ACHN (cell line): ENCODE data around the gene ZNF689.
"Not testable (repeated sequence)": the region's sequence is repeated elsewhere in the genome, so short reads cannot be mapped to it uniquely, and the experiment has no call there.

Source experiments
- DNase-seq: peaks from one replicate; pipeline ENCODE4 v3.0.0-alpha.2; 2015
- in situ Hi-C: cut with HindIII; loops from 2 replicates; pipeline ENCODE4 v1.10.0; 2017; ENCODE audit warnings: low sequenced_read_pairs, low pct_ligation_motif_present, low pct_unique_long_range_greater_than_20kb

Gene ZNF689

DNA sequence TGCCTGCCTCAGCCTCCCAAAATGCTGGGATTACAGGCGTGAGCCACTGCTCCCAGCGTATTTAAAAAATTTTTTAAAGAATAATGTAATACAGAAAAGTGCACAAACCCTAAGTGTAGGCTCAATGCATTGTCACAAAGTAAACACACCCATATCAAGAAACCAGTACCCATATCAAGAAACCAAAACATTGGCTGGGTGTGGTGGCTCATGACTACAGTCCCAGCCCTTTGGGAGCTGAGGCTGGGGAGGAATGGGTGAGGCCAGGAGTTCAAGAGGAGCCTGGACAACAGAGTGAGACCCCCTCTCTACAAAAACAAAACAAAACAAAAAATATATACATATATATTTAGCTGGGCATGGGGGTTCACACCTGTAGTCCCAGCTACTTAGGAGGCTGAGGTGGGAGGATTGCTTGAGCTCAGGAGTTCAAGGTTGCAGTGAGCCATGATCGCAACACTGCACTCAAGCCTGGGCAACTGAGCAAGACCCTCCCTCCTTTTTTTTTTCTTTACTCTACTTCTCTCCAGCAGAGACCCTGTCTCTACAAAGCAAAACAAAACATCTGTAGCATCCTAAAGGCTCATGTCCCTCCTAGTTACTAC is 31.3 kb upstream of the ZNF689 start:
- DNase-seq: no peak
- in situ Hi-C loops: no loop called here

DNA sequence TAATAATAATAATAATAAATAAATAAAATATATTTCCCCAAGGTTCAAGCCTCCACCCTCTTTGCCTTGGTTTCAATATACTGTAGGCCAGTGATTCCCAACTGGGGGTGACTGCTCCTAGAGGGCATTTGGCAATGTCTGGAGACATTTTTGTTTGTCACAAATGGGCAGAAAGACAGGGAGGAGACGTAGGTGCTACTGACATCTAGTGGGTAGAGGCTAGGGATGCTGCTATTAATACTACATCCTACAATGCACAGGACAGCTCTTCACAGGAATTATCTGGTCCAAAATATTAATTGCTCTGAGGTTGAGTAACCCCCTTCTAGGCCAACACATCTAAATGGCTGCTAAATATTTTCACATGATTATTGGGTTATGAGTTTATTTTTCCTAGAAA is 27.8 kb upstream of the ZNF689 start:
- in situ Hi-C loops: no loop called here
- peak; percentile 75 for DNase-seq

DNA sequence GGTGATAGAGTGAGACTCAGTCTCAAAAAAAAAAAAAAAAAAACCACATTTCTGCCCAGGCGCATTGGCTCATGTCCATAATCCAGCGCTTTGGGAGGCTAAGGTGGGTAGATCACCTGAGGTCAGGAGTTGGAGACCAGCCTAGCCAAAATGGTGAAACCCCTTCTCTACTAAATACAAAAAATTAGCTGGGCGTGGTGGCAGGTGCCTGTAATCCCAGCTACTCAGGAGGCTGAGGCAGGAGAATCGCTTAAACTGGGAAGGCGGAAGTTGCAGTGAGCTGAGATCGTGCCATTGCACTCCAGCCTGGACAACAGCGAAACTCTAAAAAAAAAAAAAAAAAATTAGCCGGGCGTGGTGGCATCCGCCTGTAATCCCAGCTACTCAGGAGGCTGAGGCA is 26.9 kb upstream of the ZNF689 start:
- in situ Hi-C loops, DNase-seq: not testable (repeated sequence)

DNA sequence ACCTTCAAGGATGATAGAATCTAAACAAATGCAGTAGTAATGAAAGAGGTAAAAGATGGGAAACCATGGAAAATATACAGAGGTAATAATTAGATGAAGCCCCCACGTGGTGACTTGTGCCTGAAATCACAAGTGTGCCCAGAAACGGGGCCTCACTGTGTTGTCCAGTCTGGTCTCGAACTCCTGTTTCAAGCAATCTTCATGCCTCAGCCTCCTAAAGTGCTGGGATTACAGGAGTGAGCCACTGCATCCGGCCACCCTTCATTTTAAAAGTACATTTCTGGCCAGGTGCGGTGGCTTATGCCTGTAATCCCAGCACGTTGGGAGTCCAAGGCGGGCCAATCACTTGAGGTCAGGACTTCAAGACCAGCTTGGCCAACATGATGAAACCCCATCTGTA is 26.4 kb upstream of the ZNF689 start:
- in situ Hi-C loops: no loop called here
- DNase-seq: no peak

DNA sequence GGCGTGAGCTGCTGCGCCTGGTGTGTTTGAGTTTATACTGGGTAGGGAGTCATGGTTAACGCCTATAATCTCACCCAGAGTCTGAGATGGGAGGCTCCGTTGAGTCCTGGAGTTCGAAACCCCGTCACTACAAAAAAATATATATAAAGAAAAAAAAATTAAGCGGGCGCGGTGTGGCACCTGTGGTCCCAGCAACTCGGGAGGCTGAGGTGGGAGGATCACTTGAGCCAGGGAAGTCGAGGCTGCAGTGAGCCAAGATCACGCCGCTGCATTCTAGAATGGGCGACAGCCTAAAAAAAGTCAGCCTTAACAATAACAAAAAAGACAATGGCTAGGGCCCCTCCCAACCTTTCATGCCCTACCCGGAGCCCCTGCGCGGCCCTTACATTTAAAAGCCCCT is 23.3 kb upstream of the ZNF689 start:
- in situ Hi-C loops: no loop called here
- no peak for DNase-seq

DNA sequence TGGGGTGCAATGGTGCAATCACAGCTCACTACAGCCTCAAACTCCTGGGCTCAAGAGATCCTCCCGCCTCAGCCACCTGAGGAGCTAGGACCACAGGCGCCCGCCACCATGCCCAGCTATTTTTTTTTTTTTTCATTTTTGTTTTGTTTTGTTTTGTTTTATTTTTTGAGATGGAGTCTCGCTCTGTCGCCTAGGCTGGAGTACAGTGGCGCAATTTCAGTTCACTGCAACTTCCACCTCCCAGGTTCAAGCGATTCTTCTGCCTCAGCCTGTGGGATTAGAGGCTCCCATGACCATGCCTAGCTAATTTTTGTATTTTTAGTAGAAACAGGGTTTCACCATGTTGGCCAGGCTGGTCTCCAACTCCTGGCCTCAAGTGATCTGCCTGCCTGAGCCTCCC is 22.3 kb upstream of the ZNF689 start:
- in situ Hi-C loops, DNase-seq: not testable (repeated sequence)

DNA sequence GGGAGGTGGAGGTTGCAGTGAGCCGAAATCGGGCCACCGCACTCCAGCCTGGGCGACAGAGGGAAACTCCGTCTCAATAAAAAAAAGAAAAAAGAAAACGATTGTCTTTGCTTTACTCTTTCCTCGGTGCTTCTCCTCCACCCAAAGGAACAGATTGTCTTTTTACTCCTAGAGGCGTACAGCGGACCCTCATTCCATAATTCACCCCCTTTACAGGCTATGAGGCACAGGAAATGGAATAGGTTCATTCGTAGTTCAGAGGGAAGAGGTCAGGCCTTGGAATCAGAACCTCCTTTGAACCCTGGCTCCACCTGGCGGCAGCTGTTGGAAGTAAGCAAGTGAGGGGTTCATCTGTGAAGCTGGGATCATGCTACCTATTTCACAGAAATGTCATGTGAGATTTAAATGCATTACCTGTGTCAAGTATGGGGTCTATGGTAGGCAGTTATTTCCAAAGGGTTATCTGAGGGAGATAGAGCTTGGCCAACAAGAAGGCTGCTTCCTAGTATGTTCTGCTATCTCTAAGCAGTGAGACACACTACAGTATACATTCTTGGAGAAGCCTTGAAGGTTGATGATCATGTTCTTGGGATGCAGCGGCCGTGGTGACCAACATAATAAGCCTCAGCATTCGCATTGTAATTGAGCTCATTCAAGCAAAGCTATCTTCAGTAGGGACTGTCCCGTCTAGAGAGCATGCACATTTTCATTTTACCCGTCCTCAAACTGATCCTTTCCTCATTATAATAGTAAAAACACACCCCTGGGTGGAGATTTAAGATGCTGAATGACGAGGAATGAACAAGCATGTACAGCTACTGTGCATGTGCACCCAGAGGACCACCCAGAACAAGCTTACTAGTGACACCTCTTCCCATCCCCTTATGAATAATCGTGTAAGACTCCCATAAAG is 18.7 kb upstream of the ZNF689 start:
- peak; percentile 82 for DNase-seq
- in situ Hi-C loops: no loop called here

DNA sequence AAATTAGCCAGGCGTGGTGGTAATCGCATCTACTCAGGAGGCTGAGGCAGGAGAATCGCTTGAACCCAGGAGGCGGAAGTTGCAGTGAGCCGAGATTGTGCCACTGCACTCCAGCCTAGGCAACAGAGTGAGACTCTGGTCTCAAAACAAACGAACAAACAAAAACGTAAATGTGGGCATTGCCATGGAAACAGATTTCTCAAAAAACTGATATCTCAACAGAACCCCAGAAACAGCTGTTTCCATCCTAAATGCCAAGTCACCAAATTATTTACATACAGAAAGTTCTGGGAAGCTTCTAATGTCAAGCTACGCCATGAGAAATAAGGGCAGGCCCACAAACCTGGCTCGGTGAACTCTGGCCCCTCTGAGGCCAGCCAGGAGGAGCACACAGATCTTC is 16.0 kb upstream of the ZNF689 start:
- DNase-seq: no peak
- in situ Hi-C loops: no loop called here

DNA sequence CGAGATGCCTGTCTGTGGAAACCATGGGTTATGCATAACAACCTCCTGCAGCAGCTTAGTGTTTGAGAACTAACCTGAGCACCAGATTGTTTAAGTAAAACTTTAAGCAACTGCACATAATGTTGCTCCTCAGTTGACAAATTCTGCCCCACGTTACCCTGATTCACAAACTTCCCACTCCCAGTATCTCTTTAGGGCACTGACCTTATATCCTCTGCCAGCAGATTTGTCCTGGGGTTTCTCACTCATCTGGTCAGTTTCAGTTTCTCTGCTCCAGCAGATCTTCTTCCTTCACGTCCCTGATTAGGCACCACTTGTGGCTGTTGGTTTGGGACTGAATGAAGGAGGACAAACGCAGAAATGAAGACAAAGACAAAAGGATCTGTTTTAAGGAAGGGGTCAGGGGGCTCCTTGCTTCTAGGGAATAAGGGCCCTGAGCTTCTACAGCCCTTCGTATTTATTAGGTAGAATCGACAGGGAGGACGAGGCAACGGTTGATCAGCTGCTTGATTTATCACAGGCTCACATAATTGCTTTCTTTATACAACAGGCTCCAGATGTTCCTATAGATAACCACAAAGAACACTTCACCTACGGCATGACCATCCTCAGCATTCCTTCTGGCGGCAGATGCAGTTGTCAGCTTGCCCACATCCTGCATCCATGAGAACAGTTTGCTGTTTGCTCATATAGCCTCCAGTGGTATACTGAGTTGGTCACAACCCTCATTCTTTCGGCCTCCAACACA is 13.5 kb upstream of the ZNF689 start:
- DNase-seq: no peak
- in situ Hi-C loops: no loop called here

DNA sequence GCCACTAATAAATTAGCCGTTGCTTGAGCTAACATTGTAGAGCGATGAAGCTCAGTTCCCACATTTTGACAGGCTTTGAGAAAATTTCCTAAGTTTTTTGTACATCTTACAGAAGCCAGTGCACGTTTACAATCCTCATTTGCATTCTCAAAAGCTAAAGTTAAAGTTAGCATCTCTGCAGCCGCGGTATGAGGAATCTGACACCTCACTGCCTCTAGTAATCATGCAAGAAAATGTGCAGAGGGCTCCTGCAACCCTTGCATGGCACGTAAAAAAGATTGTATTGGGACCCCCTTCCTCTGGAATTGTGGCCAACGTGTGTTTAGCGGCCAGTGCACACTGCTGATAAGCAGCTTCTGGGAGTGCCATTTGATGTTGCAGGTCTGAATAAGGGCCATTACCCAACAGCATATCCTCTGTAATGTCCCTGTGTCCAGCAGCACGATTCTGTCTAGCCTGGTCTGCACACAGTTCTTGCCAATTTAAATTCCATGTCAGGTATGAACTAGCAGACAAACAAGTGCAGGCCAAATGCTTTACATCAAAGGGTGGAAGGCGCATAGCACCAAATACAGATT is 12.4 kb upstream of the ZNF689 start:
- in situ Hi-C loops: no loop called here
- no peak for DNase-seq

DNA sequence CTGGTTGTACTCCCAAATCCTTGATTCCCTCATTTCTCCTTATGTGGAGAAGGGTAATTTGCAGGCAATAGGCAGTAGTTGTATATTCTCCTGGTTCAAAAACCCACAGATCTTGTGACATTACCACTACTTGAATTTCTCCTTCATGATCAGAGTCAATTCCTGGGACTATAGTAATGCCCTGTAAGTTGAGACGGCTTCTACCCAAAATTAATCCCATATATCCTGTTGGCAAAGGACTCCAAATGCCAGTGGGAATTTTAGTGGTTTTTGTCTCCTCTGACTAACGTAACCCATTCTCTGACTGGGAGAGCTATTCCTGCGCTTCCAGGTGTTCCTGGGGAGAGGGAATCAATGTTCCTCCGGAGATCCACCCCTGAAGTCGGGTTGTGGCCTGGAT is 11.6 kb upstream of the ZNF689 start:
- DNase-seq: no peak
- in situ Hi-C loops: no loop called here

DNA sequence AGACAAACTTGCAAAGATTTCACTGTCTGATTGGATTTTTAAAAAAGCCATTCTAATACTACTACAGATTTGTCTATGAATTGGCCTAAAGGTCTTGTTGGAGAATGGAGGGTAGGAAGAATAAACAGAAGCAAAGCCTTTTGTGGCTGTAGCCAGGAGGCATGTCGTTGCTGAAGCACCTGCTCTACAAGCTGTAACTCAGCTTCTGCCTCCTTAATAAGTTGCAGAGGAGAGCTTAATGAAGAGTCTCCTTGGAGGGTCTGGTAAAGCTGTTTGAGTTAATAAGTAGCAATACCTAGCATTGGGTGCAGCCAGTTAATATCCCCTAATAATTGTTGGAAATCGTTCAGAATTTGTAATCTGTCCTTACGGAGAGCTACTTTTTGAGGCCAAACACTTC is 10.0 kb upstream of the ZNF689 start:
- in situ Hi-C loops: no loop called here
- DNase-seq: no peak

DNA sequence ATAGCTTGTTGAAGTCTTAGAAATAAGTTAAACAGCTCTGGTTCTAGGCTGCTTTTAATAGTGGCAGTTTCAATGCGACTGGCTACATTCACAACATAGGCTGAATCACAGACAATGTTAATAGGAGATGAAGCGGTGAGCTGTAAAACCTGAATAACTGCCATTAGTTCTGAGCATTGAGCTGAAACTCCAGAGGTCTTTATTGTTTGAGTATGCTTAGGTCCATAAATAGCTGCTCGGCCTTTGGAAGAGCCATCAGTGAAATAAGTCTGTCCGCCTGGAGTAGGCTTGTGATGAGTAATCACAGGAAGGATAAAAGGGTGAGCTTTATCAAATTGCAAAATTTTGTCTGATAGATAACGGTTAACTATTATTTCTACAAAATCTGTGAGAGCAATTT is 9.4 kb upstream of the ZNF689 start:
- in situ Hi-C loops: no loop called here
- DNase-seq: peak; percentile 81

DNA sequence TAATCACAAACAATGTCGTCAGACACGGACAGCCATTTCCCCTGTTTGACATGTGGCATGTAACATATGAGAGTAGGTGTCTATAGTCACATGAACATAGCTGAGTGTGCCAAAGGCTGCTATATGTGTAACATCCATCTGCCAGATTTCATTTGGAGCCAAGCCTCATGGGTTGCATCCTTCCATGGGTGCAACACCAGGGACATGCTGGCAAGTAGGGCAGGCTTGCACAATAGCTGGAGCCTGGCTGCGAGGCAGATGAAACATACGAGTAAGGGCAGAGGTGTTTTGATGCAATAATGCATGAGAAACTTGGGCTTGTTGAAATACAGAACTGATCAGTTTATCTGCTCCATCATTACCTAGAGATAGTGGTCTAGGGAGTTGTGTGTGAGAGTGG is 9.0 kb upstream of the ZNF689 start:
- in situ Hi-C loops: no loop called here
- DNase-seq: peak; percentile 48

DNA sequence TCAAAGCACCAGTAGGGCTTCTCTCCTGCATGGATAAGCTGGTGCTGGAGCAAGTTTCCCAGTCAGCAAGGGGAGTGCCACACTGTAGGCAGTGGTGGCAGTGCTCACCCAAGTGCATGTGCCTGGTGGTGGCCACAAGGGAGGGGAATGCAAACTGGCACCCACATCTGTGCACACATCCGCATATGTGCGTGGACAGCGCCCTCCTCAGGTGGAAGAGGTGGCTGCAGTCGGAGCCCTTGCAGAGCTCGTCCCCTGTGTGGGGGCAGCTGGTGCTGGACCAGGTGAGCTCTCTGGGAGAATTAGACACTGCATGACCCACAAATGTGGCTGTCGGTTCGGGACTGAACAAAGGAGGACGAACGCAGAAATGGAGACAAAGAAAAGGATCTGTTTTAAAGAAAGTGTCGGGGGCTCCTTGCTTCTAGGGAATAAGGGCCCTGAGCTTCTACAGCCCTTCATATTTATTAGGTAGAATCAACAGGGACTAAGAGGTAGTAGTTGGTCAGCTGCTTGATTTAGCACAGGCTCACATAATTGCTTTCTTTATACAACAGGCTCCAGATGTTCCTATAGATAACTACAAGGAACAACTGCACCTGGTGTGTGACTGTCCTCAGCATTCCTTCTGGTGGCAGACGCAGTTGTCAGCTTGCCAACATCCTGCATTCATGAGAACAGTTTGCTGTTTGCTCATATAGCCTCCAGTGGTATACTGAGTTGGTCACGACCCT is 5.3 kb upstream of the ZNF689 start:
- in situ Hi-C loops: no loop called here
- peak; percentile 78 for DNase-seq

DNA sequence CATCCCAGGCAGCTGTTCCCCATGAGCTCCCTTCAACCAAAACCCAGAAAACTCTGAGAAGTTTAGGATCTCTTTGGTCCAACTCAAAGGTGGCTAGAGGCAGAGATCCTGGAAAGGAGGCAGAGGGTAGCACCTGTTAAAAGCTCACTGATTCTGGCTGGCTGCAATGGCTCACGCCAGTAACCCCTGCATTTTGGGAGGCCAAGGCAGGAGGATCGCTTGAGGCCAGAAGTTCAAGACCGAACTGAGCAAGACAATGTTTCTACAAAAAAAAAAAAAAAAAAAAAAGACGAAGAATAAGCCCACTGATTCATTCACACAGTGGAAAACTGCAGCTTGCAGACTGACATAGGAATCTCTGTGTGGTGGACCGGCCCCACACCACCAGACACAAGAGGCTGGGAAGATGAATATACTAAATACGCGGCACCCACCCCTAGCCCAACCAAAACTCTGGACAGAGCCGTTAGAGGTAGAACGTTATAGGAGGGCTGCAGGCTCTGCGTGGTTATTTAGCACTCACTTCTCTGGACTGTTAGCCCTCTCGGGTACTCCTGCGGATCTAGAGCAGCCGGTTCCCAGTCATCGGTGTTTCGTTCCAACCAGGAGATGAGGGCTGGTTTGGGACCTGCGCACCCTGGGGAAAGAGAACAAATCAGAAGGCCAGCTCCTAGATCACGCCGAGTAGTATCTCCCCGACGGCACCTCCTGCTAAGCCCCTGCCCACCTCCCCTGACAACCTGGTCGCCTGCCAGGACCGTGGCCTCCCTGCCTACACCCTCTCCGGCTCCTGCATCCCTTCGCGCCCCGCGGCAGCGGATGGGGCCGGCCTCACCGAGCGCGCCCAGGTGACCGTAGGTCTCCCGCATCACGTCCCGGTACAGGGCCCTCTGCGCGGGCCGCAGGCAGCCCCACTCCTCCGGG is 925 bp downstream of the ZNF689 start:
- in situ Hi-C loops: no loop called here
- DNase-seq: peak; percentile 40

DNA sequence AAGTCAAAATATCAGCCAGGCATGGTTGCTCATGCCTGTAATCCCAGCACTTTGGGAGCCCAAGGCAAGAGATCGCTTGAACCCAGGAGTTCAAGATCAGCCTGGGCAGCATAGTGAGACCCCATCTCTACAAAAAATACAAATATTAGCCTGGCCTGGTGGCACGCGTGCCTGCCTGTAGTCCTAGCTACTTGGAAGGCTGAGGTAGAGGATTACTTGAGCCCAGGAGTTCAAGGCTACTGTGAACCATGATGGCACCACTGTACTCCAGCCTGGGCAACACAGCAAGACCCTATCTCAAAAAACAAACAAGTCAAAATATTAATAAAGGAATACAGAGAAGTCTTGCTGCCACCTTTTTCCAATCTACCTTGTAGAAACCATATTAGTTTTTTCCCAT is 4.2 kb downstream of the ZNF689 start:
- in situ Hi-C loops: no loop called here
- DNase-seq: no peak

DNA sequence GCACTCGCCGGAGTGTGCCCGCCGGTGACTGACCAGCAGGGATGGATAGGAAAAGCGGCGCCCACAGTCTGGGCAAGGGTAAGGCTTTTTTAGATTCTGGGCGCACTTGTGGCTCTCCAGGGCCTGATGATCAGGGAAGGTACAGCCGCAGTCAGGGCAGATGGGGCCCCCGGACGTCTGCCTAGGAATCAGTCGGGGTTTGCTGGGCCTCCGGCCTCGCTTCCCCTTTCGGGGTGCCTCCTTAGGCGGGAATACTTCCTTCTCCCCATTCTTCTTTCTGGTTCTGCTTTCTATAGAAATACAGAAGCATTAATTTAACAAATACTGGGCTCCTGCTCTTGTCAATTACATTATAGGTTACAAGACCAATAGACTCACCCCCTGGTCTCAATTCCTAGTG is 5.0 kb downstream of the ZNF689 start:
- no peak for DNase-seq
- in situ Hi-C loops: no loop called here
